Measurements from ENCODE around the gene MARVELD1. TPM values are rescaled to one million over a fixed set of nuclear protein-coding genes. Genes with fewer than 3 reads are reported as not detected.
"Not testable (repeated sequence)": the region's sequence is repeated elsewhere in the genome, so short reads cannot be mapped to it uniquely, and the experiment has no call there.

Gene MARVELD1
- total and polyA plus RNA-seq, 2 experiments from 2014 or later: 29.5 to 53.1 TPM

DNA sequence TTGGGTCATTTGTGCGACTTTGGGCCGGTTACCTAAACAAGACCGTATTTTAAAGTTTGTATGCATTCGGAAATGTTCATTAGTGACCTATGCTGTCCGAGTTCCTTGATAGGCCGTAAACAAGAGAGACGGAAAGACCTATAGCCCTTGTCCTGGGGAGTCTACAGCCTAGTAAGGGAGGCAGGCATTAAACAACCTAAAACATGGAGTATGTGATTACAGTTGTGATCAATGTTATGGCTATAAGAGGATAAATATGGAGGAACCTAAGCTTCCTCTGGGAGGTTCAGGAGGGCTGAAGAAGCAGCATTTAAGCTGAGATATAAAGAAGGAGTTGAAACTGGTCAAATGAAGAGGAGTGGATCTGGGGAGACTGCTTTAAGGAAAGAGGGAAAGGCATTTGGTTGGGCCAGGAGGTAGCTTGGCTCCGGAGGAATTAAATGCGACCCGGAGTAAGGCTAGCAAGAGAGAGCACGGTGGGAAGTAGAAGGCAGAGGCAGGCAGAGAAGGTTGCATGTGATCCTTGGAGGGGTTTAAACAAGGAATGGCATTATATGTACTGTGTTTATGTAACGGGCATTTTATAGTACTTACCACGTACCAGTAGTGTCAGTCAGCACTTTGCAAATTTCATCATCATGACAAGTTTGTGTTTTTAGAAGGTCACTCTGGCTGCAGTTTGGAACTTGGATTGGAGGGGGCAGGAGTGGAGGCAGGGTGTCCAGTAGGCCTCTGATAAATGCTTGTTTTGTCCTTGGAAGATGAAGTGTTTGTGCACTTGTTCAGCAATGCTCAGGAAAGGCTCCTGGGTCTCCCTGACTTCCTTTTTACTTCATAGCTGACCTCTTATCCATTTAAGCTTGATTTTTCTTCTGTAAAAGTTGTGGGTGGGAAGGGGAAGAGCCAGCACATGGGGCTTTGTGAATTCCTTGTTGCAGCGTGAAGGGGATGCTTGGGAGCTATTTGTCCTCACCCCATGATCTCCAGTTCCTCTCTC, 25.4 kb upstream of the MARVELD1 start:
- no peaks in the 10 kb centered on the region for H4K20me1 ChIP-seq (ENCODE audit: insufficient read depth, poor library complexity, severe bottlenecking)
- H3K9me2 ChIP-seq (replicated peaks; ENCODE audit: insufficient read depth): no peaks in the 10 kb centered on the region
- H3K4me2 ChIP-seq: peak overlapping the region; percentile 63
- peaks cover 43% of the 10 kb centered on the region for H3K4me1 ChIP-seq (ENCODE audit: insufficient read depth)
- TF ChIP-seq, protein P1, sequence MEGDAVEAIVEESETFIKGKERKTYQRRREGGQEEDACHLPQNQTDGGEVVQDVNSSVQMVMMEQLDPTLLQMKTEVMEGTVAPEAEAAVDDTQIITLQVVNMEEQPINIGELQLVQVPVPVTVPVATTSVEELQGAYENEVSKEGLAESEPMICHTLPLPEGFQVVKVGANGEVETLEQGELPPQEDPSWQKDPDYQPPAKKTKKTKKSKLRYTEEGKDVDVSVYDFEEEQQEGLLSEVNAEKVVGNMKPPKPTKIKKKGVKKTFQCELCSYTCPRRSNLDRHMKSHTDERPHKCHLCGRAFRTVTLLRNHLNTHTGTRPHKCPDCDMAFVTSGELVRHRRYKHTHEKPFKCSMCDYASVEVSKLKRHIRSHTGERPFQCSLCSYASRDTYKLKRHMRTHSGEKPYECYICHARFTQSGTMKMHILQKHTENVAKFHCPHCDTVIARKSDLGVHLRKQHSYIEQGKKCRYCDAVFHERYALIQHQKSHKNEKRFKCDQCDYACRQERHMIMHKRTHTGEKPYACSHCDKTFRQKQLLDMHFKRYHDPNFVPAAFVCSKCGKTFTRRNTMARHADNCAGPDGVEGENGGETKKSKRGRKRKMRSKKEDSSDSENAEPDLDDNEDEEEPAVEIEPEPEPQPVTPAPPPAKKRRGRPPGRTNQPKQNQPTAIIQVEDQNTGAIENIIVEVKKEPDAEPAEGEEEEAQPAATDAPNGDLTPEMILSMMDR (IDR thresholded peaks at IDR 0.05; ENCODE audit: poor library complexity): no peak
- TF ChIP-seq EZH2 (IDR thresholded peaks at IDR 0.05; ENCODE audit: borderline replicate concordance): no peak
- no peak for TF ChIP-seq EZH2phosphoT487 (IDR thresholded peaks at IDR 0.05; ENCODE audit: low read depth, severe bottlenecking, unreplicated experiment)
- H2AFZ ChIP-seq: peak overlapping the region; percentile 49
- H3K4me3 ChIP-seq: no peak overlapping the region
- no peaks in the 10 kb centered on the region for H3K36me3 ChIP-seq (replicated peaks; ENCODE audit: insufficient read depth, low read depth)
- no peak for DNase-seq (ENCODE audit: low spot score)
- peak overlapping the region; percentile 93 for H3K27ac ChIP-seq
- no peaks in the 10 kb centered on the region for H3K27me3 ChIP-seq
- no peaks in the 10 kb centered on the region for H3K9me3 ChIP-seq (ENCODE audit: low read depth)
- WGBS (ENCODE audit: low lambda C conversion rate, missing lambda C conversion rate): 65% methylated on average over 14 of the region's 14 CpGs
- H3K79me2 ChIP-seq: peaks cover 29% of the 10 kb centered on the region

DNA sequence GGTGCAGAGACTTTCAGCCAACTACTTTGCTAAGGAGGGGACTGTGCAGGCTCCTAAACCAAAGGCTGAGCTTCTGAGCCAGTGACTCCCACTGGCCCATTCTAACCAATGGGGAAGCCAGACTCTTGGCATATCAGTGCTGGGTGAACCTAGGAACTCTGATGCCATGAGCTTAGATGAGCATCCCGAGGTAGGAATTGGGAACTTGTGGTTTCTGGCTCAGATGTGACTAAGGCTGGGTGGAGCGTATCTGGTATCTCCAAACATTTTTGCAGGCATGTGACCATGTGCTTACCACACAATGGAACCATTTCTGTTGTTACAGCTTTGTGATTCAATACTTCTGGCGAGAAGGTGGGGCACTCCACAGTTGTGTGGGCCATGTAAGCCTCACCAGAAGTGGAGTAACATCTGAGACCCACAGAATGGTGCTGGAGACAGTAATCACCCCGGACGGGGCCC, 23.9 kb upstream of the MARVELD1 start:
- no peak overlapping the region for H3K4me3 ChIP-seq
- no peaks in the 10 kb centered on the region for H3K36me3 ChIP-seq (replicated peaks; ENCODE audit: insufficient read depth, low read depth)
- H3K9me3 ChIP-seq (ENCODE audit: low read depth): no peaks in the 10 kb centered on the region
- no peaks in the 10 kb centered on the region for H3K27me3 ChIP-seq
- no peak overlapping the region for H3K4me2 ChIP-seq
- H3K27ac ChIP-seq: no peak overlapping the region
- H2AFZ ChIP-seq: no peak overlapping the region
- no peak for TF ChIP-seq EZH2 (IDR thresholded peaks at IDR 0.05; ENCODE audit: borderline replicate concordance)
- no peak for TF ChIP-seq EZH2phosphoT487 (IDR thresholded peaks at IDR 0.05; ENCODE audit: low read depth, severe bottlenecking, unreplicated experiment)
- TF ChIP-seq, protein P1 (IDR thresholded peaks at IDR 0.05; ENCODE audit: poor library complexity): no peak
- no peaks in the 10 kb centered on the region for H3K9me2 ChIP-seq (replicated peaks; ENCODE audit: insufficient read depth)
- no peaks in the 10 kb centered on the region for H4K20me1 ChIP-seq (ENCODE audit: insufficient read depth, poor library complexity, severe bottlenecking)
- WGBS (ENCODE audit: low lambda C conversion rate, missing lambda C conversion rate): 90% methylated on average over 5 of the region's 5 CpGs
- peaks cover 20% of the 10 kb centered on the region for H3K79me2 ChIP-seq
- H3K4me1 ChIP-seq (ENCODE audit: insufficient read depth): peaks cover 28% of the 10 kb centered on the region
- DNase-seq (ENCODE audit: low spot score): no peak

DNA sequence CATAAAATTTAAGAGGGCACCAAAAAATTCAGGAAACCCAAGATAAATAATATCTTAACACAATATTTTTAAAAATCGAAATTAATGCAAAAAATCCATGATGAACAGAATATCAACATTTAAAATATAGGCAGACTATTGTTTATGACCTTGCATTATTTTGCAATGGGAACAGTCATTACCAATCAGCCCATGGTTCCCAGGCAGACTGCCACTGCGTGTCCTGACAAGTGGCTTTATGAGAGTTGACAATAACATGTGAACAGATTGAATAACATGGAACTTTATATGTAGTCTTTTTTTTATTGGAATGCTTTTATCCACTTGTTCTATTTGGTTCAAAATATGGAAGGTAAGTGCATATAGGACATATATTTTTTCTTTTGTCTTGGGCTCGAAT, 23.4 kb upstream of the MARVELD1 start:
- peaks cover 25% of the 10 kb centered on the region for H3K4me1 ChIP-seq (ENCODE audit: insufficient read depth)
- no peaks in the 10 kb centered on the region for H3K9me2 ChIP-seq (replicated peaks; ENCODE audit: insufficient read depth)
- no peaks in the 10 kb centered on the region for H4K20me1 ChIP-seq (ENCODE audit: insufficient read depth, poor library complexity, severe bottlenecking)
- H3K4me3 ChIP-seq: no peak overlapping the region
- H3K36me3 ChIP-seq (replicated peaks; ENCODE audit: insufficient read depth, low read depth): no peaks in the 10 kb centered on the region
- TF ChIP-seq EZH2 (IDR thresholded peaks at IDR 0.05; ENCODE audit: borderline replicate concordance): no peak
- TF ChIP-seq EZH2phosphoT487 (IDR thresholded peaks at IDR 0.05; ENCODE audit: low read depth, severe bottlenecking, unreplicated experiment): no peak
- TF ChIP-seq, protein P1 (IDR thresholded peaks at IDR 0.05; ENCODE audit: poor library complexity): no peak
- no peaks in the 10 kb centered on the region for H3K9me3 ChIP-seq (ENCODE audit: low read depth)
- no peak for DNase-seq (ENCODE audit: low spot score)
- H3K27me3 ChIP-seq: no peaks in the 10 kb centered on the region
- H3K27ac ChIP-seq: no peak overlapping the region
- H3K79me2 ChIP-seq: peaks cover 14% of the 10 kb centered on the region
- H3K4me2 ChIP-seq: no peak overlapping the region
- 83% methylated on average over 3 of the region's 3 CpGs for WGBS (ENCODE audit: low lambda C conversion rate, missing lambda C conversion rate)
- H2AFZ ChIP-seq: no peak overlapping the region

DNA sequence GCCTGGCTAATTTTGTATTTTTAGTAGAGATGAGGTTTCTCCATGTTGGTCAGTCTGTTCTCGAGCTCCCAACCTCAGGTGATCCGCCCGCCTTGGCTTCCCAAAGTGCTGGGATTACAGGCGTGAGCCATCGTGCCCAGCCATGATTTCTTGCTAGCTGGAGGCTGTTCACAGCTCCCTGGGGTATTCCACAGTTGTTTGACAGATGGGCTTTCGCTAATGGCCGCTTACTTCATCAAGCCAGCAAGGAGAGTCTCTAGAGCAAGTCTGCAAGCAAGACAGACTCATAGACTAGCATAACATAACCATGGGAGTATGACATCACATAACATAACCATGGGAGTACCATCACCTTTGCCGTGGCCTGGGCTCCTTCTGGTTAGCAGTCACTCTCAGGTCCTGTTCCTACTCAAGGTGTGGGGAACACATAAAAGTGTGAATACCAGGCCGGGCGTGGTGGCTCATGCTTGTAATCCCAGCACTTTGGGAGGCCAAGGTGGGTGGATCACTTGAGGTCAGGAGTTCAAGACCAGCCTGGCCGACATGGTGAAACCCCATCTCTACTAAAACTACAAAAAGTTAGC, 15.4 kb upstream of the MARVELD1 start:
- not testable (repeated sequence) for H3K36me3 ChIP-seq (replicated peaks; ENCODE audit: insufficient read depth, low read depth); DNase-seq (ENCODE audit: low spot score); H3K9me2 ChIP-seq (replicated peaks; ENCODE audit: insufficient read depth); H3K4me3 ChIP-seq; H3K4me1 ChIP-seq (ENCODE audit: insufficient read depth); H2AFZ ChIP-seq; H3K79me2 ChIP-seq; H3K9me3 ChIP-seq (ENCODE audit: low read depth); H4K20me1 ChIP-seq (ENCODE audit: insufficient read depth, poor library complexity, severe bottlenecking); H3K4me2 ChIP-seq; H3K27ac ChIP-seq; H3K27me3 ChIP-seq
- WGBS (ENCODE audit: low lambda C conversion rate, missing lambda C conversion rate): 86% methylated on average over 11 of the region's 11 CpGs

Measured in hepatocyte (in vitro differentiated cells).